NT2/D1 (cell line): ENCODE data around the gene FOXE1.
A peak's percentile ranks its signal among the peaks of the same experiment; 100 is the strongest.

Experiments
- DNase-seq: peaks from one replicate; pipeline ENCODE4 v3.0.0-alpha.2; 2011; ENCODE audit warnings: low read depth, low spot score
- H3K27me3 ChIP-seq: 2 replicates; pipeline ENCODE4 v1.6.0; 2011; ENCODE audit warnings: mild to moderate bottlenecking; ENCODE audit not compliant: insufficient read length, insufficient read depth
- H3K36me3 ChIP-seq: 2 replicates; pipeline ENCODE4 v1.6.1; 2011; ENCODE audit warnings: mild to moderate bottlenecking, low read length, mixed read lengths; ENCODE audit not compliant: insufficient read depth, insufficient read length
- H3K4me1 ChIP-seq: 2 replicates; pipeline ENCODE4 v1.5.1; 2011; ENCODE audit not compliant: insufficient read depth, insufficient read length
- H3K4me3 ChIP-seq: 2 replicates; pipeline ENCODE4 v1.5.1; 2011; ENCODE audit warnings: low read depth; ENCODE audit not compliant: insufficient read length
- H3K9ac ChIP-seq: 2 replicates; pipeline ENCODE4 v1.6.0; 2011; ENCODE audit warnings: low read depth; ENCODE audit not compliant: insufficient read length
- H3K9me3 ChIP-seq: 2 replicates; pipeline ENCODE4 v1.5.1; 2011; ENCODE audit warnings: mild to moderate bottlenecking, low read length; ENCODE audit not compliant: insufficient read depth
- SUZ12 ChIP-seq: IDR thresholded peaks from 2 replicates; pipeline ENCODE4 v1.6.1; 2011; ENCODE audit not compliant: insufficient read length, insufficient read depth; ENCODE audit errors: extremely low read depth
- YY1 ChIP-seq: IDR thresholded peaks from 2 replicates; pipeline ENCODE4 v1.6.1; 2011; ENCODE audit not compliant: insufficient read length, insufficient read depth
- ZNF274 ChIP-seq: IDR thresholded peaks from 2 replicates; pipeline ENCODE4 v1.6.1; 2011; ENCODE audit warnings: mild to moderate bottlenecking, low read depth, low read length

FOXE1 gene

GRCh38 chr9:97853056-97853843, at the start of gene FOXE1:
FOXE1 (plus strand) TSS chr9:97853226; CDS start chr9:97853915, 689 bp downstream.
- peaks cover 9% of the 10 kb centered on the region for H3K4me1 ChIP-seq
- H3K9ac ChIP-seq, result peak within 1 kb of the TSS; percentile 68
- H3K4me3 ChIP-seq, result peak within 1 kb of the TSS; percentile 41
- H3K27me3 ChIP-seq, result peaks cover 99% of the 10 kb centered on the region
- TF ChIP-seq SUZ12 (peak; percentile 73), YY1 (no peak)
- no peaks in the 10 kb centered on the region for H3K36me3 ChIP-seq
- DNase-seq, result no peak
- H3K9me3 ChIP-seq, result no peaks in the 10 kb centered on the region

- no peak for DNase-seq
- Histone ChIP-seq H3K36me3 (no peaks in the 10 kb centered on the region), H3K27me3 (peaks cover 38% of the 10 kb centered on the region), H3K4me1 (no peaks in the 10 kb centered on the region), H3K9ac (peak overlapping the region; percentile 65), H3K9me3 (no peaks in the 10 kb centered on the region), H3K4me3 (peak overlapping the region; percentile 44)
- TF ChIP-seq SUZ12 (no peak), YY1 (no peak), ZNF274 (no peak)
Measured at GRCh38 chr9:97804059-97804365, 49.0 kb upstream of the FOXE1 start.

- peaks cover 9% of the 10 kb centered on the region for H3K4me1 ChIP-seq
- H3K36me3 ChIP-seq, result no peaks in the 10 kb centered on the region
- H3K4me3 ChIP-seq, result no peak overlapping the region
- TF ChIP-seq ZNF274 (no peak), SUZ12 (no peak), YY1 (no peak)
- H3K9me3 ChIP-seq, result no peaks in the 10 kb centered on the region
- DNase-seq, result no peak
- no peak overlapping the region for H3K9ac ChIP-seq
- peaks cover 43% of the 10 kb centered on the region for H3K27me3 ChIP-seq
Measured at GRCh38 chr9:97806721-97807120, 46.3 kb upstream of the FOXE1 start.

- Histone ChIP-seq H3K36me3 (no peaks in the 10 kb centered on the region), H3K4me3 (no peak overlapping the region), H3K4me1 (peaks cover 9% of the 10 kb centered on the region), H3K9me3 (no peaks in the 10 kb centered on the region), H3K9ac (no peak overlapping the region), H3K27me3 (peaks cover 40% of the 10 kb centered on the region)
- no peak for DNase-seq
- TF ChIP-seq YY1 (no peak), SUZ12 (no peak), ZNF274 (no peak)
Measured at GRCh38 chr9:97807681-97808080, 45.3 kb upstream of the FOXE1 start.

GRCh38 chr9:97808415-97808814, 44.6 kb upstream of the FOXE1 start:
- DNase-seq, result no peak
- Histone ChIP-seq H3K4me3 (no peak overlapping the region), H3K4me1 (peaks cover 9% of the 10 kb centered on the region), H3K27me3 (peaks cover 40% of the 10 kb centered on the region), H3K36me3 (no peaks in the 10 kb centered on the region), H3K9ac (no peak overlapping the region), H3K9me3 (no peaks in the 10 kb centered on the region)
- TF ChIP-seq YY1 (no peak), ZNF274 (no peak), SUZ12 (no peak)

- H3K4me3 ChIP-seq, result no peak overlapping the region
- no peaks in the 10 kb centered on the region for H3K9me3 ChIP-seq
- no peak for DNase-seq
- H3K36me3 ChIP-seq, result no peaks in the 10 kb centered on the region
- peaks cover 38% of the 10 kb centered on the region for H3K27me3 ChIP-seq
- peaks cover 9% of the 10 kb centered on the region for H3K4me1 ChIP-seq
- TF ChIP-seq YY1 (no peak), ZNF274 (no peak), SUZ12 (no peak)
- H3K9ac ChIP-seq, result no peak overlapping the region
Measured at GRCh38 chr9:97808972-97809371, 44.1 kb upstream of the FOXE1 start.

- H3K4me1 ChIP-seq, result peaks cover 9% of the 10 kb centered on the region
- H3K27me3 ChIP-seq, result peaks cover 31% of the 10 kb centered on the region
- TF ChIP-seq YY1, result no peak
- TF ChIP-seq SUZ12, result no peak
- no peak for TF ChIP-seq ZNF274
- no peak overlapping the region for H3K9ac ChIP-seq
- H3K36me3 ChIP-seq, result no peaks in the 10 kb centered on the region
- H3K4me3 ChIP-seq, result no peak overlapping the region
- H3K9me3 ChIP-seq, result no peaks in the 10 kb centered on the region
- DNase-seq, result peak; percentile 44
Measured at GRCh38 chr9:97809666-97810344, 43.2 kb upstream of the FOXE1 start.
